ENCODE data around the gene SELL. TPM values are rescaled to one million over a fixed set of nuclear protein-coding genes. Genes with fewer than 3 reads are reported as not detected.

The SELL gene
- 100 to 1,000 TPM; 110 to 111 TPM for total RNA-seq

DNA sequence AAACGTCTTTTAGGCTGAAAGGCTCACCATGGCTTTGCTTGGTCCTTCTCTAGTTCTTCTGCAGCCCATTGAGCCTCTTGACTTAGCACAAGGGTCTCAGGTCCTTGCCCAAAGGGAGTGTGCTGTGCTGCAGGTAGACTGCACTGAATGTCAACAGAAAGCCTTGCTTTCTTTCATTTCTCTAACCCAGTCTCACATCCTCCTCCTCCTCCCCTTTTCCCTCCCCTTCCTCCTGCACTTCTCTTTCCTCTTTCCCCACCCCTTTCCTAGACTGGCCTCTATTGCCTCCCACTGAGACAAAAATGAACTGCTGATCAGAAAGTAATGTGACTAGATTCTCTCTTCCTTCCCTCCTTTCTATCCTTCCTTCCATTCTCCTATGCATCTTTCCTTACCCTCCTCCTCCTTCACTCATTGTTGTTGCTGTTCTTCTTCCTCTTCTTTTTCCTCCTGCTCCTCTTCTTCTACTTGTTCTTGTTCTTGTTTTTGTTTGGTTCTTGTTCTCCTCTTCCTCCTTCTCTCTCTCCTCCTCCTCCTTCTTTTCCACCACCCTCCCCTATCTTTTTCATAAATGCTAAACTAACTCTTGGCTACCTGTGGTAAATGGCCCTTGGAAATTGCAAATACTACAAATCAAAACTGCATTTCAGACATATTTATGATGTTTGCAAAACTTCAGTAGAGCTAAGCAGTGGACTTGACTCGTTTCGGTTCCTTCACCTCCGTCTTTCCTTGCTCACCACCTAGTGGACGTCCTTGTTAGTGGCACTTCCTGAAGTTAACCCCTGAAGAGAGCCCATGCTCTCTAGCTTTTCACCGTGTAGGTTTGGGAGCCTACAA, at the start of gene SELL:
SELL (minus strand) TSS at position 152 of the 840 bp plus-strand sequence; CDS start at position 30, 122 bp downstream.
- Mint-ChIP-seq H3K4me3 (peak within 1 kb of the TSS; percentile 81), H3K27me3 (no peaks in the 10 kb centered on the region), H3K27ac (peak within 1 kb of the TSS; percentile 90), H3K36me3 (peaks cover 23% of the 10 kb centered on the region), H3K4me1 (peaks cover 18% of the 10 kb centered on the region), H3K9me3 (peaks cover 10% of the 10 kb centered on the region)
- peak; percentile 68 for DNase-seq

DNA sequence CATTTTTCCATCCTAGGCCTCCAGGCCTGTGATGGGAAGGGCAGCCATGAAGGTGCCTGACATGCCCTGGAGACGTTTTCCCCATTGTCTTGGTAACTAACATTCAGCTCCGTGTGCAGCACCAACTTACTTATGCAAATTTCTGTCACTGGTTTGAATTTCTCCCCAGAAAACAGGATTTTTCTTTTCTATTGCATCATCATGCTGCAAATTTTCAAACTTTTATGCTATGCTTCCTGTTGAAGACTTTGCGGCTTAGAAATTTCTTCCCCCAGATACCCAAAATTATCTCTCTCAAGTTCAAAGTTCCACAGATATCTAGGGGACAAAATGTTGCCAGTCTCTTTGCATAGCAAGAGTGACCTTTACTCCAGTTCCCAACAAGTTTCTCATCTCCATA, 47.6 kb upstream of the SELL start:
- peaks cover 1% of the 10 kb centered on the region for H3K9me3 Mint-ChIP-seq

DNA sequence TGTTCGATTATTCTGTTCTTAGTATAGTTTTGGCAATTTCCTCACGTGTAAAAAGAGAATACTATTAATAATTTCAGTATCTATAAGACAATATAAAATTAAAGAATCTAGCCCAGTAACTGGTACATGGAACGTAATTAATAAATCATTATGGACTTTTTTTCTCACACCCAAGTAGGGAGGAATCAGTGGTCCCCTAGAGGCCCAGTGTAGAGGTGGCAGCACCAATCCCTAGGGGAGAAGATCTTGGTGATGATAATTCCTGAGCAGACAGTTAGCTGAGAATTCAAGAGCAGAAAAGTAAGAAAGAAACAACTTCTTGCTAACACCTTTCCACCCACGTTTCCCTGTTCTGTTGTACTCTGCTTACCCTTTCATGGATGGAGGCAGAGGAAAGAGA, 42.1 kb upstream of the SELL start:
- Mint-ChIP-seq H3K27me3 (no peaks in the 10 kb centered on the region), H3K4me3 (no peak overlapping the region), H3K27ac (no peak overlapping the region), H3K9me3 (no peaks in the 10 kb centered on the region), H3K36me3 (no peaks in the 10 kb centered on the region), H3K4me1 (no peaks in the 10 kb centered on the region)
- DNase-seq, result no peak

More for the DNA sequence above, 47.6 kb upstream of the SELL start:
- Mint-ChIP-seq H3K36me3 (no peaks in the 10 kb centered on the region), H3K27ac (no peak overlapping the region), H3K4me1 (no peaks in the 10 kb centered on the region), H3K27me3 (no peaks in the 10 kb centered on the region), H3K4me3 (no peak overlapping the region)
- DNase-seq, result no peak

DNA sequence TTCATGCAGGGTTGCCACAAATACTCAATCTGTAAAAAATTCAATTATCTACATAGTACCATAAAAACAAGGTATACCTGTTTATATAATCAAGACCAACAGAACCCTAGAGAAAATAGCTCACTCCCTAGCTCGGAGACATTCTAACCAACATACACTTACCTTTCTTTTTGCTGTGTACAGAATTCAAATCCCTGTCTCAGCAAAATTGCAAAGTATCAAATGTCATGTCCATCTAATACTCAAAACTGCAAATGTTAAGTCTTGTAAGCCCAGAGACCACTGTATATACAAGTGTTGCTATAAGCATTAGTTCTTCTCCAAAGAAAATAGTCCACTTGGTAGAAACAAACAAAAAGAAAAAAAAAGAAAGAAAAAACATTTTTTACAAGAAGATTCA, 38.6 kb upstream of the SELL start:
- Mint-ChIP-seq H3K9me3 (no peaks in the 10 kb centered on the region), H3K27ac (no peak overlapping the region), H3K4me3 (no peak overlapping the region), H3K27me3 (no peaks in the 10 kb centered on the region), H3K36me3 (no peaks in the 10 kb centered on the region), H3K4me1 (no peaks in the 10 kb centered on the region)
- DNase-seq, result no peak

DNA sequence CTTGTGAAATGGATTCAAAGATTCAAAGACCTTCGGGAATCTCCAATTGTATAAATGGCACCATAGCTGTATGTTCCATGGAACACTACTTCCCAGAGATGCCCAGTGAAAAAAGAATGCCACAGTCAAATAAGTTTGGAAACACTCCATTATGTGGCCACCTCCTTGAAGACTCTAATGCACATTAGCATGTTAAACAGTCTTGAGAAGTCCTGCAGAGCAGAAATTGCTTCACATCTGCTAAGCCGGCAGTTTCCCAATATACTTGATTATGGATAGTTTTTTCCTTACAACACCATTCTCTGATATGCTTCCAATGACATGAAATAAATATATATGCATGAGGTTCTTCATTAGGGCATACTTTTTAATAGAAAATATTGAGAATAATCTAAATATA, 35.1 kb upstream of the SELL start:
- peaks cover 2% of the 10 kb centered on the region for H3K36me3 Mint-ChIP-seq
- no peaks in the 10 kb centered on the region for H3K4me1 Mint-ChIP-seq
- peaks cover 4% of the 10 kb centered on the region for H3K9me3 Mint-ChIP-seq
- no peak overlapping the region for H3K4me3 Mint-ChIP-seq
- peaks cover 9% of the 10 kb centered on the region for H3K27me3 Mint-ChIP-seq
- H3K27ac Mint-ChIP-seq, result no peak overlapping the region
- no peak for DNase-seq

DNA sequence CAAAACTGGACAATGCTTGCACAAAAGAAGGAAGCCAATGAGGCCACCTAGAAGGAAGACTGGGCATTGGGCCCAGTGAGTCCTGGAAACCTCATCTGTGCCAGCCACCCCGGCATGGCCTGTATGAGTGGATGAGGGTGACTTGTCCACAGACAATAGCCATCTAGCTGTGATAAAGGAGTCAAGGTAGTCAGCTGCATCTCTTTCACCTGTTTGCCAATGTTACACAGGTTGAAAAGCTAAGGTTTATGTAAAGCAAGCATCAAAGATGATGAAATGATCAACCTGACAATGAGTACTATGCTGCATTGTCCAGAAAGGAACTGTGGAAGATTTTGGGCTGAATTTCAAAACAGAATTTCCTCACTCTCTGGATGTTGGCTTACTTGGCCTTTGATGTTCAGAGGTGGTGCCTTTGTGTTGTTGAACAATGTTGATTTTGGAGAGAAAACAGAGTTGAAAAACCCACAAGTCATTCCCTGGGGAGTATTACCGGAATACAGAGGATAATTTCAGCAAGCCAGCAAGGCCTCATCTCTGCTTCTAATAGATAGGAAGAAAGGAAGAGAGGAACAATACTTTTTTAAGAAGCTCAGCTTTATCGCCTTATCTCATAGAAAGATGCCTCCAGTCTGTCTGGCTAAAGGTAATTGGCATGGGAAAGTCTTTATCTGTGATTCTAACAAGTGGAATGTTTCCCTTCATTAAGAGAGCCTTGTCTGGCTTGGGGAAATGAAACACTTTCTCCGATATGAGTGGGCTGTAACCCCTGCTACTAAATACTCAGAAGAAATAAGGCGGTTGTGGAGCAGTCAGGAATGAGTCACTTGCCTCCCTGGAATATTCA, 33.8 kb upstream of the SELL start:
- Mint-ChIP-seq H3K4me1 (no peaks in the 10 kb centered on the region), H3K27ac (no peak overlapping the region), H3K9me3 (peaks cover 4% of the 10 kb centered on the region), H3K36me3 (peaks cover 2% of the 10 kb centered on the region), H3K4me3 (no peak overlapping the region), H3K27me3 (peaks cover 9% of the 10 kb centered on the region)
- no peak for DNase-seq

DNA sequence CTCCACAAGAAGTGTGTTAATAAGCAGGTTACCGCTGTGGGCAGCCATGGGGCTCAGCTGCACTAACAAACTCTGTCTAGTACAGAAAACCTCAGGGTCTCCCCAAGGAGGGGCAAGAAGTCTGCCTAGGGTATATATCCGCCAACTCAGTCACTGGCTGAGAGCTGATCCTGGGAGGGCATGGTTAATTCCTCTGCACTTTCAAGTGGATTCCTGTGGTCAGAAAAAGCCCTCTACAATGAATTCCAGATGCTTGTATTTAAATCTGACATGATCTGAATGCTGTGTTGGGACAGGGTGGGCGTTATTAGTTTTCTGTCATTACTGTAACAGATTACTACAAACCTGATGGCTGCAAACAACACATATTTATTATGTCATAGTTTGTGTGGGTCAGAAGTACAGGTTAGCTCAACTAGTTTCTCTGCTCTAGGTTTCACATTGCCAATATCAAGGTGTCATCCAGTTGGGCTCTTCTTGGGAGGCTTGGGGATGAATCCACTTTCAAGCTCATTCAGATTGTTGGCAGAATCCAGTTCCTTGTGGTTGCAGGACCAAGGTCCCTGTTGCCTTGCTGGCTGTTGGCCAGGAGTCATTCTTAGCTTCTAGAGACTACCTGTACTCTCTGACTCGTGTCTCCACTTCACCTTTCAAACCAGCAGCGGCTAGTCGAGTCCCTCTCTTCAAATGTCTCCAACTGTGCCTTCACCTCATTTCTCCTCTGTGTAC, 30.4 kb upstream of the SELL start:
- Mint-ChIP-seq H3K4me1 (no peaks in the 10 kb centered on the region), H3K36me3 (peaks cover 2% of the 10 kb centered on the region), H3K27ac (no peak overlapping the region), H3K4me3 (no peak overlapping the region), H3K9me3 (peaks cover 4% of the 10 kb centered on the region), H3K27me3 (peaks cover 14% of the 10 kb centered on the region)
- no peak for DNase-seq

DNA sequence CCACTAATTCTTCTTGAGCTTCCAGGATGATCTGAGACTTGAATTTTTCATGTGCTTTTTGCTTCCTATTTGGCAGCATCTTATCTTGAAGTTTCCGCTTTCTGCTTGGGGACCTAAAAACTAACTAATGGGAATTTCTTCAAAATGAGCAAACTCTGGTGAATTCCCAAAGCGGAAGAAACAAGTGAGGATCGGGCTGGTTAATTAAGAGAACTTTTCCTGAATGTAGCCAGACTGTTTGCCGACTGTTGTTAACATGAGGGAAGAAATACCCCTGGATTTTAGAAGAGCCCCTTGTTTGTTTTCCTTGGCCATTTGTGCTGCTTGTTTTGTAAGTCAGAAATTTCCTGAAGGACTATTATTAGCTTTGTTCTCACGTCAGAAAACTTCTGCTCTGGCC, 28.6 kb upstream of the SELL start:
- H3K9me3 Mint-ChIP-seq, result peaks cover 4% of the 10 kb centered on the region
- H3K4me1 Mint-ChIP-seq, result no peaks in the 10 kb centered on the region
- no peak for DNase-seq
- H3K27me3 Mint-ChIP-seq, result peaks cover 27% of the 10 kb centered on the region
- H3K4me3 Mint-ChIP-seq, result no peak overlapping the region
- H3K27ac Mint-ChIP-seq, result no peak overlapping the region
- peaks cover 2% of the 10 kb centered on the region for H3K36me3 Mint-ChIP-seq

DNA sequence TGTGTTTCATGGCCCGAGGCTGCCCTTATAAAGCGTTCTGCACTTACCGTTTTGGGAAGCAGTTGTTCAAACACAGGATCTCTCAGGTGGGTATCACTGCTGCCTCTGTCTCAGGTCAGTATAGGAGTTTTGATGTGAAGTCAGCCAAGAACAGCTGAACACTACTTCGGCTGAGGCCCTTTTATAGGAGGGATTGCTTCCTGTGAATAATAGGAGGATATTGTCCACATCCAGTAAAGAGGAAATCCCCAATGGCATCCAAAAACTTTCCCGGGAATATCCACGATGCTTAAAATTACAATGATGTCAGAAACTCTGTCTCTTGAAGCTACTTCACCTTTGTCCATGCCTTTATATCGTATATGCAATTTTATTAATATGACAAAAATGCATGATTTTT, 22.5 kb upstream of the SELL start, which contains the start of gene SELE:
SELE (minus strand) TSS at position 156 of the 400 bp plus-strand sequence. CDS start 467 bp downstream, outside the sequence.
- no peak for DNase-seq
- Mint-ChIP-seq H3K36me3 (no peaks in the 10 kb centered on the region), H3K9me3 (no peaks in the 10 kb centered on the region), H3K27ac (no peak within 1 kb of the TSS), H3K4me3 (no peak within 1 kb of the TSS), H3K4me1 (no peaks in the 10 kb centered on the region), H3K27me3 (peaks cover 20% of the 10 kb centered on the region)

DNA sequence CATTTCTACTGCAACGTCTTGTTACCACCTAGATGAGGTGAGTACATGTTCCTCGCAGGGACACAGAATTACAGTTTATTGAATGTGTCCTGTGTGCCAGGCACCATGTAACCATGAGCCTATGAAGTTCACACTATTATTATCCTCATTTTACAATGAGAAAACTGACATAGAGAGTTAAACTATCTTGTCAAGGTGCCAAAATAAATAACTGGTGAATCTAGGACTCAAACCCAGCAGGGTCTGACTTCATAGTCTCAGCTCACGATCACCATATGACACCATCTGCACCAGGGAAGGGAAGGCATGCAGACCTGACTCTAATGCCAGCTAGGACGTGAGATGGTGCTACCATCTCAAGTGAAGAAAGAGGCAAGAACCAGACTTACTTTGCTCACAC, 20.0 kb upstream of the SELL start:
- no peaks in the 10 kb centered on the region for H3K4me1 Mint-ChIP-seq
- no peaks in the 10 kb centered on the region for H3K9me3 Mint-ChIP-seq
- H3K36me3 Mint-ChIP-seq, result no peaks in the 10 kb centered on the region
- no peak for DNase-seq
- no peak overlapping the region for H3K4me3 Mint-ChIP-seq
- peaks cover 20% of the 10 kb centered on the region for H3K27me3 Mint-ChIP-seq
- H3K27ac Mint-ChIP-seq, result no peak overlapping the region

DNA sequence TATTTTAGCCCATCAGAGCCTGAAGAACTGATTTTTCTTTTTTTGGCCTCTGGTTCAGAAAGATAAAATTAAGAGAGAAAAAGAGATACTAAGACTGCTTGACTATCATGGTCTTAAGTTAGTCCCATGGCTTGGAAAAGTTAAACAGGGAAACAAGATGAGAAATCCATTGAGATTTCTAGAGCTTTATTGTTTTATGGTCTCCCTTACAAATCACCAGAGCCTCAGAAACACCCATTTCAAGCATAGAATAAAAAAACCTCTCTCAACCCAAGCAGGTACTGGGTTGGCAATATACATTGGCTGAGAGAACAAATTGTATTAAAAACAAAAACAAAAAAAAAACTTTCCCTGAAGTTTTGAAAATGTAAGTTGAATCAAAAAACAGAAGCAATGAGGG, 18.6 kb upstream of the SELL start:
- H3K27me3 Mint-ChIP-seq, result peaks cover 11% of the 10 kb centered on the region
- DNase-seq, result no peak
- H3K4me1 Mint-ChIP-seq, result no peaks in the 10 kb centered on the region

DNA sequence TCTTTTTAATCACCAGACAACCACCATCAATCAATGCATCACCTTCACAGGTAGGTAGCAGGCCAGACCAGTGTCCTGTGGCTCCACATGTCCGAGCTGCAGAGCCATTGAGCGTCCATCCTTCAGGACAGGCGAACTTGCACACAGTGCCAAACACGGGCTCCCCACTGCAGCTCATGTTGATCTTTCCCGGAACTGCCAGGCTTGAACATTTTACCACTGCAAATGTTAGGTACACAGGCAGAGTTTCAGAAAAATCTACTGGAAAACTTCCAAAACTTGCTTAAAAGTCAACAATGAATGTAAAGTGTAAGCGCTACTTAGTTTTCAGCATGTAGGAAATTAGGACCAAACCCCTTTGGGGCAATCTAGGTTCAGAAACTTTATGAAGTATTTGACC, 15.9 kb upstream of the SELL start:
- Mint-ChIP-seq H3K27ac (no peak overlapping the region), H3K4me1 (no peaks in the 10 kb centered on the region), H3K4me3 (no peak overlapping the region), H3K9me3 (no peaks in the 10 kb centered on the region), H3K36me3 (no peaks in the 10 kb centered on the region), H3K27me3 (peaks cover 11% of the 10 kb centered on the region)
- DNase-seq, result no peak

More for the DNA sequence above, 18.6 kb upstream of the SELL start:
- Mint-ChIP-seq H3K36me3 (no peaks in the 10 kb centered on the region), H3K27ac (no peak overlapping the region), H3K4me3 (no peak overlapping the region), H3K9me3 (no peaks in the 10 kb centered on the region)

DNA sequence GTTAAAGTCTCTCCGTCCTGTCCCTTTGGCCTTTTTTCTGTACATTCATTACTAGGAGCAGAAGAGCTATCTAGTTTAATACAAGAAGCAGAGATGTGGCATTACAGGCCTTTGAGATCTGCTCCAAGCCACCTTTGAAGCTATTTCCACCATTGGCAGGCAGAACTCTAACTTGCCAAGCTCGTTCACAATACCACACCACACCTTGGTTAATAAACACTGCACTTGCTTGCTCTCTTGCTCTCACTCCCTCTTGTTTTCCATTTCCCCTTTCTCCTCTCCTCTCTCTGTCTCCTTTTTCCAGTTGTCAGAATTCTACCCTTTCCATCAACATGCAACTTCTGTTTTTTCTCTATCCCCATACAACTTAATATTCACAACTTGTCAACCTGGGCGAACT, 15.4 kb upstream of the SELL start:
- Mint-ChIP-seq H3K36me3 (no peaks in the 10 kb centered on the region), H3K4me3 (no peak overlapping the region), H3K27ac (no peak overlapping the region), H3K9me3 (no peaks in the 10 kb centered on the region), H3K27me3 (peaks cover 11% of the 10 kb centered on the region), H3K4me1 (no peaks in the 10 kb centered on the region)
- DNase-seq, result no peak

DNA sequence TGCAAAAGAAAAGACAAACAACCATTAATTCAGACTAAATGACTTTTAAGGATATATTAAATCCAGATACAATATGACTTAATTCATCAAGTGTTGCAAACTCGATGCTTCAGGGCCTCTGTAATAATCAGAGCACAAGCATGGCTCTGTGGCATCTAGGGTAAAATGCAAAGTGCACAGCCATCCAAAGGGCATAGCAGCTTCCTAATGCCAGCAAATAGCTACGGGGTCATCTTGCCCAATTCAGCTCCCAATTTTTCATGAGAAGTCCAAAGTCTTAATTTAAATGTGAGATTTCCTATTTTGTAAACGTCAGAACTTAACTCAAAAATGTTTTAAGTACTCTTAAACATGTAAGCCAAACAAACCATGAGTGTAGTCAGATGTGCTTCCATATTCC, 14.5 kb upstream of the SELL start:
- DNase-seq, result no peak
- Mint-ChIP-seq H3K4me1 (no peaks in the 10 kb centered on the region), H3K27ac (no peak overlapping the region), H3K27me3 (peaks cover 11% of the 10 kb centered on the region), H3K36me3 (no peaks in the 10 kb centered on the region), H3K9me3 (no peaks in the 10 kb centered on the region), H3K4me3 (no peak overlapping the region)

DNA sequence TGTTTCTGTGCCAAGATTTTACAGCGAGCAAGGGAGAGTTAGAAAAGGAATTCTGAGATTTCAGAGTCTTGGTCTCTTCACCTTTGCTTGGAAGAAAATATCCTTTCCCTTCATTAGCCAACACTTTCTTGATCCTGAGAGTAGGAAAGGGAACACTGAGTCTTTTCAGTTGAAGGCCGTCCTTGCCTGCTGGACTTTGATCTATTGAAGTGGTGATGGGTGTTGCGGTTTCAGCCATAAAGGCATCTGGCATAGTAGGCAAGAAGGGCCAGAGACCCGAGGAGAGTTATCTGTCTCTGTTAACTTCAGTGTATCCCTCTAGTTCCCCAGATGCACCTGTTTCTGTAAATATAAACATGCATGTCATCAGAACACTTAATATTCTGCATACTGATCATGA, 12.7 kb upstream of the SELL start:
- Mint-ChIP-seq H3K27ac (no peak overlapping the region), H3K9me3 (no peaks in the 10 kb centered on the region), H3K4me1 (no peaks in the 10 kb centered on the region)

More for the DNA sequence above, 12.7 kb upstream of the SELL start:
- Mint-ChIP-seq H3K36me3 (no peaks in the 10 kb centered on the region), H3K27me3 (peaks cover 11% of the 10 kb centered on the region), H3K4me3 (no peak overlapping the region)
- no peak for DNase-seq
